ENCODE results near the gene NT5DC4. TPM values are rescaled to one million over a fixed set of nuclear protein-coding genes. Genes with fewer than 3 reads are reported as not detected.

Gene NT5DC4
- polyA plus RNA-seq, 3 donors = 0.18 to 1.4 (median 0.37) TPM

- DNase-seq (ENCODE audit: extremely low read depth in 1 of 11, low read depth in 9 of 11, low spot score in 4 of 11) = no peak
These were observed 16.9 kb downstream of the NT5DC4 start for GRCh38 chr2:112737542-112738232.

GRCh38 chr2:112740527-112740926 is 19.7 kb downstream of the NT5DC4 start:
- DNase-seq (ENCODE audit: extremely low read depth in 1 of 11, low read depth in 9 of 11, low spot score in 4 of 11) = no peak

- peak in 8 of 11 donors; percentile 25 to 55 (median 43) for DNase-seq (ENCODE audit: extremely low read depth in 1 of 11, low read depth in 9 of 11, low spot score in 4 of 11)
These were observed 29.1 kb downstream of the NT5DC4 start for GRCh38 chr2:112749755-112750559.

GRCh38 chr2:112750560-112750843 is 29.7 kb downstream of the NT5DC4 start:
- DNase-seq (ENCODE audit: extremely low read depth in 1 of 11, low read depth in 9 of 11, low spot score in 4 of 11) = no peak

- DNase-seq (ENCODE audit: extremely low read depth in 1 of 11, low read depth in 9 of 11, low spot score in 4 of 11) = no peak
These were observed 30.8 kb downstream of the NT5DC4 start for GRCh38 chr2:112751451-112752197.

- DNase-seq (ENCODE audit: extremely low read depth in 1 of 11, low read depth in 9 of 11, low spot score in 4 of 11) = no peak
These were observed 31.8 kb downstream of the NT5DC4 start for GRCh38 chr2:112752667-112753066.

- DNase-seq (ENCODE audit: extremely low read depth in 1 of 11, low read depth in 9 of 11, low spot score in 4 of 11) = no peak
These were observed 33.7 kb downstream of the NT5DC4 start for GRCh38 chr2:112754564-112754963.

- DNase-seq (ENCODE audit: extremely low read depth in 1 of 11, low read depth in 9 of 11, low spot score in 4 of 11) = no peak
These were observed 34.6 kb downstream of the NT5DC4 start for GRCh38 chr2:112755444-112755843.

GRCh38 chr2:112756207-112756606 is 35.4 kb downstream of the NT5DC4 start:
- DNase-seq (ENCODE audit: extremely low read depth in 1 of 11, low read depth in 9 of 11, low spot score in 4 of 11) = no peak

- DNase-seq (ENCODE audit: extremely low read depth in 1 of 11, low read depth in 9 of 11, low spot score in 4 of 11) = no peak
These were observed 36.4 kb downstream of the NT5DC4 start for GRCh38 chr2:112757265-112757664.

- no peak for DNase-seq (ENCODE audit: extremely low read depth in 1 of 11, low read depth in 9 of 11, low spot score in 4 of 11)
These were observed 37.9 kb downstream of the NT5DC4 start for GRCh38 chr2:112758711-112759110.

- no peak for DNase-seq (ENCODE audit: extremely low read depth in 1 of 11, low read depth in 9 of 11, low spot score in 4 of 11)
These were observed 39.3 kb downstream of the NT5DC4 start for GRCh38 chr2:112760149-112760548.

- DNase-seq (ENCODE audit: extremely low read depth in 1 of 11, low read depth in 9 of 11, low spot score in 4 of 11) = no peak
These were observed 41.5 kb downstream of the NT5DC4 start for GRCh38 chr2:112762276-112762675.

GRCh38 chr2:112764071-112765044 is 43.5 kb downstream of the NT5DC4 start, which contains the start of gene CKAP2L:
TSS of gene CKAP2L (minus strand) at chr2:112764609. CDS start at chr2:112764598, 11 bp downstream.
- peak; percentile 85 to 98 (median 95) for DNase-seq (ENCODE audit: extremely low read depth in 1 of 11, low read depth in 9 of 11, low spot score in 4 of 11)

- DNase-seq (ENCODE audit: extremely low read depth in 1 of 11, low read depth in 9 of 11, low spot score in 4 of 11) = no peak
These were observed 44.4 kb downstream of the NT5DC4 start for GRCh38 chr2:112765251-112765650.

- no peak for DNase-seq (ENCODE audit: extremely low read depth in 1 of 11, low read depth in 9 of 11, low spot score in 4 of 11)
These were observed 47.0 kb downstream of the NT5DC4 start for GRCh38 chr2:112767693-112768330.

- DNase-seq (ENCODE audit: extremely low read depth in 1 of 11, low read depth in 9 of 11, low spot score in 4 of 11) = no peak
These were observed 47.6 kb downstream of the NT5DC4 start for GRCh38 chr2:112768432-112768831.

GRCh38 chr2:112772322-112772721 is 51.5 kb downstream of the NT5DC4 start:
- DNase-seq (ENCODE audit: extremely low read depth in 1 of 11, low read depth in 9 of 11, low spot score in 4 of 11) = no peak

Measured in renal cortex interstitium (tissue), 11 donors.